Gastrocnemius medialis (tissue), 4 donors: ENCODE measurements around the gene SLC17A4. TPM values are rescaled to one million over a fixed set of nuclear protein-coding genes. Genes with fewer than 3 reads are reported as not detected.

Experiments used
- ATAC-seq, 2 donors: fragments of 150-250 bp; one replicate each; pipeline ENCODE4 v1.9.1; 2016
- DNase-seq, 2 donors: peaks; one replicate each; pipeline ENCODE4 v3.0.0-alpha.2; 2019
- H3K27ac ChIP-seq, 4 donors: fragments of 200-600 bp; sonication (generic); 1 replicate in 1 of 4; 2 replicates in 3 of 4; pipeline ENCODE4 v1.5.1; 2016 to 2018; ENCODE audit warnings: mild to moderate bottlenecking in 2 of 4, moderate library complexity in 1 of 4
- H3K27me3 ChIP-seq, 3 donors: fragments of 200-600 bp; sonication (generic) in 2 of 3; 1 replicate in 1 of 3; 2 replicates in 2 of 3; pipeline versions ENCODE4 v1.5.1 to v1.6.0; 2016 to 2019; ENCODE audit warnings: mild to moderate bottlenecking in 1 of 3, moderate library complexity in 1 of 3
- H3K36me3 ChIP-seq, 2 donors: fragments of 200-600 bp; sonication (generic) in 1 of 2; one replicate each; pipeline ENCODE4 v1.5.1; 2017 to 2018
- H3K4me1 ChIP-seq, 2 donors: fragments of 200-600 bp; sonication (generic) in 1 of 2; one replicate each; pipeline ENCODE4 v1.5.1; 2016 to 2017; ENCODE audit warnings: mild to moderate bottlenecking in 2 of 2
- H3K4me3 ChIP-seq, 4 donors: fragments of 200-600 bp; sonication (generic) in 3 of 4; 1 replicate in 1 of 4; 2 replicates in 3 of 4; pipeline ENCODE4 v1.5.1; 2016 to 2019; ENCODE audit warnings: mild to moderate bottlenecking in 2 of 4
- H3K9me3 ChIP-seq, 3 donors: fragments of 200-600 bp; sonication (generic) in 2 of 3; 1 replicate in 1 of 3; 2 replicates in 2 of 3; pipeline ENCODE4 v1.5.1; 2016 to 2019
- CTCF ChIP-seq, 5 experiments: fragments of 450-650 bp in 3 of 5; fragments of 200-600 bp in 2 of 5; sonication (generic) in 2 of 5; IDR thresholded peaks in 4 of 5; conservative IDR thresholded peaks in 1 of 5; 1 replicate in 4 of 5; 2 replicates in 1 of 5; pipeline ENCODE4 v1.5.1; 2016 to 2019; ENCODE audit warnings: antibody characterized with exemption in 5 of 5, mild to moderate bottlenecking in 3 of 5, moderate library complexity in 3 of 5
- POLR2A ChIP-seq, 2 donors: fragments of 450-650 bp; IDR thresholded peaks; one replicate each; pipeline ENCODE4 v1.6.1; 2017; ENCODE audit warnings: antibody characterized with exemption in 2 of 2, mild to moderate bottlenecking in 2 of 2, moderate library complexity in 2 of 2
- in situ Hi-C, 4 donors: fragments of 200-750 bp; cut with MboI; loops; one replicate each; pipeline versions ENCODE4 v1.15.0 to v1.8.0; 2017; ENCODE audit warnings: low sequenced_read_pairs in 4 of 4
- intact Hi-C: fragments of 100-400 bp; cut with DNase I; formaldehyde crosslinking; loops from one replicate; pipeline ENCODE4 v1.15.1; 2023; ENCODE audit warnings: low total_unique reads
- total RNA-seq, 4 donors: library from RNA; depleted of rRNA; stranded (reverse); fragments of >200 nt; gene quantifications; one replicate each; pipeline versions ENCODE4 v1.1.0 to v1.2.3, GENCODE V29; 2016

Gene SLC17A4
- total RNA-seq, 4 donors from 2014 or later = 0.12 TPM; not detected in 3

GRCh38 chr6:25781134-25781533, 26.6 kb downstream of the SLC17A4 start:
- H3K27me3 ChIP-seq = no peaks in the 10 kb centered on the region
- ATAC-seq = no peak
- no peak for TF ChIP-seq CTCF (IDR thresholded peaks at IDR 0.05 in 4 of 5, conservative IDR thresholded peaks at IDR 0.05 in 1 of 5)
- no peak for TF ChIP-seq POLR2A (IDR thresholded peaks at IDR 0.05)
- H3K9me3 ChIP-seq = no peaks in the 10 kb centered on the region
- H3K4me1 ChIP-seq = no peaks in the 10 kb centered on the region
- no peaks in the 10 kb centered on the region for H3K36me3 ChIP-seq
- no peak for DNase-seq
- in situ Hi-C loops (no loop called here), intact Hi-C loops (no loop called here)
- no peak overlapping the region for H3K27ac ChIP-seq
- H3K4me3 ChIP-seq = no peak overlapping the region

- no peak for TF ChIP-seq CTCF (IDR thresholded peaks at IDR 0.05 in 4 of 5, conservative IDR thresholded peaks at IDR 0.05 in 1 of 5)
- TF ChIP-seq POLR2A (IDR thresholded peaks at IDR 0.05) = no peak
- ATAC-seq = no peak
- H3K36me3 ChIP-seq = no peaks in the 10 kb centered on the region
- H3K9me3 ChIP-seq = no peaks in the 10 kb centered on the region
- in situ Hi-C loops = no loop called here
- intact Hi-C loops = no loop called here
- H3K4me1 ChIP-seq = no peaks in the 10 kb centered on the region
- H3K27me3 ChIP-seq = no peaks in the 10 kb centered on the region
- no peak overlapping the region for H3K4me3 ChIP-seq
- no peak for DNase-seq
- no peak overlapping the region for H3K27ac ChIP-seq
These were observed 32.9 kb downstream of the SLC17A4 start for GRCh38 chr6:25787428-25787827.

- in situ Hi-C loops (no loop called here), intact Hi-C loops (loop anchor here (1.0 kb wide), 1 partner anchor 204 kb away; no protein-coding TSS in a partner anchor)
- H3K27ac ChIP-seq = no peak overlapping the region
- ATAC-seq (peak in 1 of 2 donors; percentile 49), DNase-seq (no peak)
- H3K27me3 ChIP-seq = no peaks in the 10 kb centered on the region
- H3K4me3 ChIP-seq = no peak overlapping the region
- peak in 3 of 5 experiments; percentile 23 to 28 (median 24) for TF ChIP-seq CTCF (IDR thresholded peaks at IDR 0.05 in 4 of 5, conservative IDR thresholded peaks at IDR 0.05 in 1 of 5)
- no peak for TF ChIP-seq POLR2A (IDR thresholded peaks at IDR 0.05)
- no peaks in the 10 kb centered on the region for H3K36me3 ChIP-seq
- H3K4me1 ChIP-seq = no peaks in the 10 kb centered on the region
- no peaks in the 10 kb centered on the region for H3K9me3 ChIP-seq
These were observed 33.9 kb downstream of the SLC17A4 start for GRCh38 chr6:25788305-25788922.

GRCh38 chr6:25789475-25789874, 34.9 kb downstream of the SLC17A4 start:
- Histone ChIP-seq H3K4me3 (no peak overlapping the region), H3K27me3 (no peaks in the 10 kb centered on the region), H3K9me3 (no peaks in the 10 kb centered on the region), H3K4me1 (no peaks in the 10 kb centered on the region), H3K36me3 (no peaks in the 10 kb centered on the region), H3K27ac (no peak overlapping the region)
- ATAC-seq (no peak), DNase-seq (no peak)
- TF ChIP-seq POLR2A (IDR thresholded peaks at IDR 0.05) (no peak), CTCF (IDR thresholded peaks at IDR 0.05 in 4 of 5, conservative IDR thresholded peaks at IDR 0.05 in 1 of 5) (no peak)
- in situ Hi-C loops = no loop called here
- intact Hi-C loops = no loop called here

- H3K36me3 ChIP-seq = no peaks in the 10 kb centered on the region
- H3K4me3 ChIP-seq = no peak overlapping the region
- H3K27me3 ChIP-seq = no peaks in the 10 kb centered on the region
- no peaks in the 10 kb centered on the region for H3K4me1 ChIP-seq
- H3K27ac ChIP-seq = no peak overlapping the region
- in situ Hi-C loops = no loop called here
- intact Hi-C loops = no loop called here
- no peaks in the 10 kb centered on the region for H3K9me3 ChIP-seq
- TF ChIP-seq CTCF (IDR thresholded peaks at IDR 0.05 in 4 of 5, conservative IDR thresholded peaks at IDR 0.05 in 1 of 5) (no peak), POLR2A (IDR thresholded peaks at IDR 0.05) (no peak)
- no peak for ATAC-seq
- no peak for DNase-seq
These were observed 37.5 kb downstream of the SLC17A4 start for GRCh38 chr6:25792016-25792415.
